Parathyroid adenoma (tissue), 2 donors: ENCODE measurements around the gene RNF126.

ENCODE experiments used
- H2AFZ ChIP-seq: fragments of 300-600 bp; sonication (generic); one replicate; pipeline ENCODE4 v1.7.0; 2017; ENCODE audit warnings: antibody characterized with exemption, mild to moderate bottlenecking
- H3K27ac ChIP-seq: fragments of 300-600 bp; sonication (generic); one replicate; pipeline ENCODE4 v1.7.0; 2017
- H3K27me3 ChIP-seq: fragments of 300-600 bp; sonication (generic); one replicate; pipeline ENCODE4 v1.7.0; 2017; ENCODE audit warnings: low read length; ENCODE audit not compliant: control insufficient read depth, insufficient read depth
- H3K36me3 ChIP-seq: fragments of 300-600 bp; sonication (generic); one replicate; pipeline ENCODE4 v1.7.0; 2017; ENCODE audit warnings: low read length; ENCODE audit not compliant: control insufficient read depth, insufficient read depth
- H3K4me1 ChIP-seq: fragments of 300-600 bp; sonication (generic); one replicate; pipeline ENCODE4 v1.7.0; 2017; ENCODE audit warnings: control low read depth
- H3K4me2 ChIP-seq: fragments of 300-600 bp; sonication (generic); one replicate; pipeline ENCODE4 v1.7.0; 2017; ENCODE audit warnings: low read length
- H3K4me3 ChIP-seq: fragments of 300-600 bp; sonication (generic); one replicate; pipeline ENCODE4 v1.7.0; 2017; ENCODE audit warnings: low read depth, low read length
- H3K79me2 ChIP-seq: fragments of 300-600 bp; sonication (generic); one replicate; pipeline ENCODE4 v1.7.0; 2017; ENCODE audit warnings: control low read depth
- H3K9ac ChIP-seq: fragments of 300-600 bp; sonication (generic); one replicate; pipeline ENCODE4 v1.7.0; 2017; ENCODE audit warnings: mild to moderate bottlenecking
- H3K9me3 ChIP-seq: fragments of 300-600 bp; sonication (generic); one replicate; pipeline ENCODE4 v1.7.0; 2017; ENCODE audit warnings: low read length; ENCODE audit not compliant: control insufficient read depth
- TF ChIP-seq, protein P1 (sequence below): fragments of 300-600 bp; sonication (generic); IDR thresholded peaks from one replicate; pipeline ENCODE4 v1.7.0; 2017; ENCODE audit warnings: antibody characterized with exemption, mild to moderate bottlenecking
- donor health status: primary hyperparathyroidism.

RNF126 gene

GRCh38 chr19:690203-690602 is 27.2 kb upstream of the RNF126 start:
- TF ChIP-seq, protein P1, sequence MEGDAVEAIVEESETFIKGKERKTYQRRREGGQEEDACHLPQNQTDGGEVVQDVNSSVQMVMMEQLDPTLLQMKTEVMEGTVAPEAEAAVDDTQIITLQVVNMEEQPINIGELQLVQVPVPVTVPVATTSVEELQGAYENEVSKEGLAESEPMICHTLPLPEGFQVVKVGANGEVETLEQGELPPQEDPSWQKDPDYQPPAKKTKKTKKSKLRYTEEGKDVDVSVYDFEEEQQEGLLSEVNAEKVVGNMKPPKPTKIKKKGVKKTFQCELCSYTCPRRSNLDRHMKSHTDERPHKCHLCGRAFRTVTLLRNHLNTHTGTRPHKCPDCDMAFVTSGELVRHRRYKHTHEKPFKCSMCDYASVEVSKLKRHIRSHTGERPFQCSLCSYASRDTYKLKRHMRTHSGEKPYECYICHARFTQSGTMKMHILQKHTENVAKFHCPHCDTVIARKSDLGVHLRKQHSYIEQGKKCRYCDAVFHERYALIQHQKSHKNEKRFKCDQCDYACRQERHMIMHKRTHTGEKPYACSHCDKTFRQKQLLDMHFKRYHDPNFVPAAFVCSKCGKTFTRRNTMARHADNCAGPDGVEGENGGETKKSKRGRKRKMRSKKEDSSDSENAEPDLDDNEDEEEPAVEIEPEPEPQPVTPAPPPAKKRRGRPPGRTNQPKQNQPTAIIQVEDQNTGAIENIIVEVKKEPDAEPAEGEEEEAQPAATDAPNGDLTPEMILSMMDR: no peak
- Histone ChIP-seq H2AFZ (no peak overlapping the region), H3K79me2 (no peaks in the 10 kb centered on the region), H3K4me1 (no peaks in the 10 kb centered on the region), H3K4me3 (no peak overlapping the region), H3K4me2 (no peak overlapping the region), H3K9me3 (no peaks in the 10 kb centered on the region), H3K9ac (no peak overlapping the region), H3K36me3 (no peaks in the 10 kb centered on the region), H3K27me3 (peaks cover 3% of the 10 kb centered on the region), H3K27ac (no peak overlapping the region)

GRCh38 chr19:688992-689391 is 26.0 kb upstream of the RNF126 start:
- no peaks in the 10 kb centered on the region for H3K79me2 ChIP-seq
- no peaks in the 10 kb centered on the region for H3K27me3 ChIP-seq
- no peak overlapping the region for H3K4me3 ChIP-seq
- H3K4me2 ChIP-seq: no peak overlapping the region
- H3K9me3 ChIP-seq: no peaks in the 10 kb centered on the region
- H3K4me1 ChIP-seq: no peaks in the 10 kb centered on the region
- H3K27ac ChIP-seq: no peak overlapping the region
- no peak overlapping the region for H2AFZ ChIP-seq
- H3K9ac ChIP-seq: no peak overlapping the region
- TF ChIP-seq, protein P1: no peak
- no peaks in the 10 kb centered on the region for H3K36me3 ChIP-seq

- no peaks in the 10 kb centered on the region for H3K27me3 ChIP-seq
- H3K27ac ChIP-seq: no peak overlapping the region
These were observed 25.2 kb upstream of the RNF126 start for GRCh38 chr19:688214-688613.

DNA sequence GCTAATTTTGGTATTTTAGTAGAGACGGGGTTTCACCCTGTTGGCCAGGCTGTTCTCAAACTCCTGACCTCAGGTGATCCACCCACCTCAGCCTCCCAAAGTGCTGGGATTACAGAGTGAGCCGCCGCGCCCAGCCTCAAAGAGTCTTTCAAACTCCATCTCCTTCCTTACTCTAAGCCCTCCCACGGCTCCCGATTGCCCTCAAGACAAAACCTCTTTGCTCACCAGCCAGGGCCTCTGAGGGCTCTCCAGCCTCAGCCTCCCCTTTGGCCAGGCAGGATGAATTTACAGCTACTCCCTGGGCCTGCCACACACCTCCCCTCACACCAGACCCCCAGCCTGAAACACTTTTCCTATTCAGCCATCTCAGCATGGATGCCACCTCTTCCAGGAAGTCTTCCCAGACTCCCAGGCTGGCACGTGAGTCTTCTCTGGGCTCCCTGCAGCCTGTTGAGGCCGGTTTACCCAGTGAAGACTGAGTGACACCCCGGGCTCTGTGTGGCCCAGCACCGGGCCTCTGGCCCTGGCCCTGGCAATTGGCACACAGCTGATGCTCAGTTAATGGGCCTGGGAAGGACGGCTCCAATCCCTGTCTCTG is 24.7 kb upstream of the RNF126 start:
- no peak overlapping the region for H3K27ac ChIP-seq
- H2AFZ ChIP-seq: no peak overlapping the region
- H3K27me3 ChIP-seq: no peaks in the 10 kb centered on the region
- TF ChIP-seq, protein P1: no peak
- no peak overlapping the region for H3K4me3 ChIP-seq
- H3K9ac ChIP-seq: no peak overlapping the region
- no peaks in the 10 kb centered on the region for H3K4me1 ChIP-seq
- H3K36me3 ChIP-seq: no peaks in the 10 kb centered on the region
- no peak overlapping the region for H3K4me2 ChIP-seq
- no peaks in the 10 kb centered on the region for H3K79me2 ChIP-seq
- H3K9me3 ChIP-seq: no peaks in the 10 kb centered on the region

More at GRCh38 chr19:688214-688613, 25.2 kb upstream of the RNF126 start:
- Histone ChIP-seq H2AFZ (no peak overlapping the region), H3K79me2 (no peaks in the 10 kb centered on the region), H3K4me2 (no peak overlapping the region), H3K4me3 (no peak overlapping the region), H3K9me3 (no peaks in the 10 kb centered on the region), H3K36me3 (no peaks in the 10 kb centered on the region), H3K9ac (no peak overlapping the region), H3K4me1 (no peaks in the 10 kb centered on the region)
- TF ChIP-seq, protein P1: no peak
